ENCODE results near the gene SMIM35.

DNA sequence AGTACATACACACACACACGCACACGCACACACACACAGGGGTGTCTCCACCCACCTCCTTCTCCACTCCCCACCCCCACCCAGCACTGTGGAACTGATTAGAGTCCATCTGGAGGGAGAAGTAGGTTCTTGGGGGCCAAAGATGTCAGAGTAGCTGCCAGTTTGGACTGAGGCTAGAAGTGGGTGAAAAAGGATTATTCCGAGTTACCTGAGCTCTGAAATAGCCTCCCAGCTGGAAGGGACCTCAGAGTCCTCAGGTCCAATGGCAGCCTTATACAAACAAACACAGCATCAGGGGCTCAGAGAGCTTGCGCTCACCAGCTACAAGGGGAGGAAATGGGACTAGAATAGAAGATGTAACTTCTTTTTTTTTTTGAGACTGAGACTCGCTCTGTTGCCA, 79.7 kb downstream of the SMIM35 start:
- TF ChIP-seq POLR2A (IDR thresholded peaks at IDR 0.05) (no peak), EP300 (IDR thresholded peaks at IDR 0.05) (no peak), POLR2AphosphoS5 (IDR thresholded peaks at IDR 0.05) (no peak)
- TF ChIP-seq, protein P1, sequence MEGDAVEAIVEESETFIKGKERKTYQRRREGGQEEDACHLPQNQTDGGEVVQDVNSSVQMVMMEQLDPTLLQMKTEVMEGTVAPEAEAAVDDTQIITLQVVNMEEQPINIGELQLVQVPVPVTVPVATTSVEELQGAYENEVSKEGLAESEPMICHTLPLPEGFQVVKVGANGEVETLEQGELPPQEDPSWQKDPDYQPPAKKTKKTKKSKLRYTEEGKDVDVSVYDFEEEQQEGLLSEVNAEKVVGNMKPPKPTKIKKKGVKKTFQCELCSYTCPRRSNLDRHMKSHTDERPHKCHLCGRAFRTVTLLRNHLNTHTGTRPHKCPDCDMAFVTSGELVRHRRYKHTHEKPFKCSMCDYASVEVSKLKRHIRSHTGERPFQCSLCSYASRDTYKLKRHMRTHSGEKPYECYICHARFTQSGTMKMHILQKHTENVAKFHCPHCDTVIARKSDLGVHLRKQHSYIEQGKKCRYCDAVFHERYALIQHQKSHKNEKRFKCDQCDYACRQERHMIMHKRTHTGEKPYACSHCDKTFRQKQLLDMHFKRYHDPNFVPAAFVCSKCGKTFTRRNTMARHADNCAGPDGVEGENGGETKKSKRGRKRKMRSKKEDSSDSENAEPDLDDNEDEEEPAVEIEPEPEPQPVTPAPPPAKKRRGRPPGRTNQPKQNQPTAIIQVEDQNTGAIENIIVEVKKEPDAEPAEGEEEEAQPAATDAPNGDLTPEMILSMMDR (IDR thresholded peaks at IDR 0.05): no peak

All from upper lobe of left lung (tissue), 4 donors.